ENCODE measurements around the gene GORAB. TPM values are rescaled to one million over a fixed set of nuclear protein-coding genes. Genes with fewer than 3 reads are reported as not detected.

The GORAB gene
- total and polyA plus RNA-seq, 2 donors (not counting 3 experiments of a cell fraction or from before 2014, with no cell fraction given) = 4.4 to 6.4 TPM

- Histone ChIP-seq H3K4me1 (ENCODE audit: control insufficient read depth, extremely low read depth, insufficient read depth, low read length) (no peaks in the 10 kb centered on the region), H4K20me1 (replicated peaks; ENCODE audit: control insufficient read depth, extremely low read depth, insufficient read depth, low read length) (no peaks in the 10 kb centered on the region), H3K4me2 (ENCODE audit: insufficient read depth, low read length) (no peak overlapping the region), H3K27me3 (ENCODE audit: control insufficient read depth in 2 of 2, insufficient read depth in 2 of 2, low read length in 2 of 2) (no peaks in the 10 kb centered on the region), H3K4me3 (replicated peaks in 1 of 3; ENCODE audit: insufficient read depth in 1 of 3, low read depth in 1 of 3, low read length in 3 of 3) (no peak overlapping the region), H3K9ac (replicated peaks; ENCODE audit: extremely low read depth, insufficient read depth, low read length) (no peak overlapping the region), H3K36me3 (ENCODE audit: control insufficient read depth in 2 of 2, extremely low read depth in 1 of 2, insufficient read depth in 2 of 2, low read length in 2 of 2) (no peaks in the 10 kb centered on the region), H3K9me3 (replicated peaks; ENCODE audit: control insufficient read depth, insufficient read depth, low read length) (no peaks in the 10 kb centered on the region), H3K9me1 (replicated peaks; ENCODE audit: control insufficient read depth, extremely low read depth, insufficient read depth, low read length) (no peaks in the 10 kb centered on the region), H3K27ac (ENCODE audit: insufficient read depth, low read depth, low read length) (no peak overlapping the region), H3K79me2 (ENCODE audit: control insufficient read depth, insufficient read depth, low read length) (no peaks in the 10 kb centered on the region), H2AFZ (ENCODE audit: low read depth, low read length) (no peak overlapping the region)
- ChIA-PET POLR2A (no interaction called here), CTCF (interaction anchor here (1.0 kb wide), 1 partner anchor 11 kb away, joined by 3 read pairs; no protein-coding TSS in a partner anchor)
- intact Hi-C loops (cut with micrococcal nuclease) (no loop called here), dilution Hi-C loops (cut with MboI; ENCODE audit: extremely low pct_ligation_motif_present, low sequenced_read_pairs) (no loop called here)
- no TSS peak for BruUV-seq (replicated peaks)
- FAIRE-seq = no peak
- no peak for DNase-seq (ENCODE audit: low read depth, low spot score)
- TF ChIP-seq FOS (IDR thresholded peaks at IDR 0.05; ENCODE audit: borderline replicate concordance, insufficient read depth, low read length) (no peak), CTCF (IDR thresholded peaks at IDR 0.05; ENCODE audit: extremely low read depth in 1 of 2, insufficient read depth in 1 of 2, low read depth in 1 of 2, low read length in 2 of 2) (no peak), POLR2AphosphoS5 (IDR thresholded peaks at IDR 0.05; ENCODE audit: insufficient read depth, low read depth, low read length) (no peak), POLR2A (IDR thresholded peaks at IDR 0.05; ENCODE audit: low read depth, low read length) (no peak)
Observed at GRCh38 chr1:170513138-170513537, 18.8 kb upstream of the GORAB start.

- H2AFZ ChIP-seq (ENCODE audit: low read depth, low read length) = no peak overlapping the region
- ChIA-PET CTCF (no interaction called here), POLR2A (no interaction called here)
- no peaks in the 10 kb centered on the region for H3K9me3 ChIP-seq (replicated peaks; ENCODE audit: control insufficient read depth, insufficient read depth, low read length)
- no peaks in the 10 kb centered on the region for H3K79me2 ChIP-seq (ENCODE audit: control insufficient read depth, insufficient read depth, low read length)
- intact Hi-C loops (cut with micrococcal nuclease) (no loop called here), dilution Hi-C loops (cut with MboI; ENCODE audit: extremely low pct_ligation_motif_present, low sequenced_read_pairs) (no loop called here)
- H3K9me1 ChIP-seq (replicated peaks; ENCODE audit: control insufficient read depth, extremely low read depth, insufficient read depth, low read length) = no peaks in the 10 kb centered on the region
- H3K27ac ChIP-seq (ENCODE audit: insufficient read depth, low read depth, low read length) = no peak overlapping the region
- no peak for FAIRE-seq
- H3K4me2 ChIP-seq (ENCODE audit: insufficient read depth, low read length) = no peak overlapping the region
- TF ChIP-seq JUN (IDR thresholded peaks at IDR 0.05; ENCODE audit: borderline replicate concordance, insufficient read depth, insufficient read length, low read depth) (no peak), POLR2A (IDR thresholded peaks at IDR 0.05; ENCODE audit: low read depth, low read length) (no peak), CTCF (IDR thresholded peaks at IDR 0.05; ENCODE audit: extremely low read depth in 1 of 2, insufficient read depth in 1 of 2, low read depth in 1 of 2, low read length in 2 of 2) (no peak), MAX (IDR thresholded peaks at IDR 0.05; ENCODE audit: insufficient read depth, insufficient read length) (no peak), GATA2 (IDR thresholded peaks at IDR 0.05; ENCODE audit: insufficient read depth, insufficient read length, low read depth, low read length) (no peak), POLR2AphosphoS5 (IDR thresholded peaks at IDR 0.05; ENCODE audit: insufficient read depth, low read depth, low read length) (no peak), EZH2 (IDR thresholded peaks at IDR 0.05; ENCODE audit: borderline replicate concordance, low read depth, low read length, severe bottlenecking) (no peak), FOS (IDR thresholded peaks at IDR 0.05; ENCODE audit: borderline replicate concordance, insufficient read depth, low read length) (no peak), MYC (IDR thresholded peaks at IDR 0.05; ENCODE audit: low read depth, low read length) (no peak)
- DNase-seq (ENCODE audit: low read depth, low spot score) = no peak
- no peak overlapping the region for H3K9ac ChIP-seq (replicated peaks; ENCODE audit: extremely low read depth, insufficient read depth, low read length)
- no peaks in the 10 kb centered on the region for H3K36me3 ChIP-seq (ENCODE audit: control insufficient read depth in 2 of 2, extremely low read depth in 1 of 2, insufficient read depth in 2 of 2, low read length in 2 of 2)
- no peaks in the 10 kb centered on the region for H3K27me3 ChIP-seq (ENCODE audit: control insufficient read depth in 2 of 2, insufficient read depth in 2 of 2, low read length in 2 of 2)
- H4K20me1 ChIP-seq (replicated peaks; ENCODE audit: control insufficient read depth, extremely low read depth, insufficient read depth, low read length) = no peaks in the 10 kb centered on the region
- H3K4me1 ChIP-seq (ENCODE audit: control insufficient read depth, extremely low read depth, insufficient read depth, low read length) = no peaks in the 10 kb centered on the region
- no TSS peak for BruUV-seq (replicated peaks)
- no peak overlapping the region for H3K4me3 ChIP-seq (replicated peaks in 1 of 3; ENCODE audit: insufficient read depth in 1 of 3, low read depth in 1 of 3, low read length in 3 of 3)
Observed at GRCh38 chr1:170518185-170518834, 13.7 kb upstream of the GORAB start.

Measured in endothelial cell of umbilical vein (primary cell).